GM12891 (cell line): ENCODE results near the gene RANBP3.

Experiments
- POLR2A ChIP-seq: IDR thresholded peaks from 2 replicates; pipeline ENCODE4 v1.6.1; 2011; ENCODE audit warnings: low read depth, low read length, control low read depth
- POLR2AphosphoS5 ChIP-seq: IDR thresholded peaks from 2 replicates; pipeline ENCODE4 v1.6.1; 2011; ENCODE audit warnings: low read depth, low read length, control low read depth
- TAF1 ChIP-seq: IDR thresholded peaks from 2 replicates; pipeline ENCODE4 v1.6.1; 2011; ENCODE audit warnings: low read depth, low read length, control low read depth

DNA sequence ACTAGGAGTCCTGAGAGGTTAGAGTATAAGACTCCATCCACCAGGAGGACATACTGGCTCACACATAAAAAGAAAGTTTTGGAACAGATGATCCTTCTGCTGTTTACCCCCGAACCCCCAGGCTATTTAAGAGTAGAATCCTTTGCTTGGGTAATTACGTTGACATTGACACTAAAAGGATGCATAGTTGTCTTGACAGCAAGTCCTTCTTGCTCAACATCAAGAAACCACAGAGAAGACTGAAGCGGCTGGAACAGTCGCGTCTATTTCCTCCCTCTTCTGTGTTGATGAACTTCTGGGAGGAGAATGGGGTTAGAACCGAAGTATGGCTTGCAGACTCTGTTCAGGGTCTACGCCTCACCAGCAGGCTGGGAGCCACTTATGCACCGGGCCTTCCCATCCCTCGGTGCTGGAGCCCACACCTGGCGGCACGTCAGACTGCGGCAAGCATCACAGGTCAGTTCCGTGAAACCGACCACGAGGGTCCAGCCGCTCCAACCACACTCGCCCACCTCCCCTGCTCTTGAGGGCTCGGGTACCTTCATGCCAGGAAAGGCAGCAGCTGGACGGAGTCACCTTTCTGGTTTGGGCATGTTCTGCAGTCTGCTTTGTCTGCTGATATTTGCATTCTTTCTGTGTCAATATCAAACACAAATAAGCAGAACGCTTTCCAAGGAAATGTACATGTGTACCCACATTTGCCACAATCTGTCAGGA lies 42.4 kb upstream of the RANBP3 start:
- TF ChIP-seq POLR2A (no peak), POLR2AphosphoS5 (no peak), TAF1 (no peak)
